Endometrial microvascular endothelial cells (primary cell): Measurements from ENCODE around the gene SKIC2. TPM values are rescaled to one million over a fixed set of nuclear protein-coding genes. Genes with fewer than 3 reads are reported as not detected.
"Not testable (repeated sequence)": the region's sequence is repeated elsewhere in the genome, so short reads cannot be mapped to it uniquely, and the experiment has no call there.

Experiments
- in situ Hi-C: cut with HindIII; loops from 2 replicates; pipeline ENCODE4 v1.10.0; 2017; ENCODE audit warnings: low sequenced_read_pairs, low pct_unique_long_range_greater_than_20kb; ENCODE audit errors: inconsistent ontology term
- total RNA-seq: library from RNA; depleted of rRNA; stranded (reverse); fragments of >200 nt; gene quantifications from one replicate; pipeline ENCODE4 v1.2.3, GENCODE V29; 2015; ENCODE audit errors: inconsistent ontology term

The SKIC2 gene
- total RNA-seq, 1 donor from 2014 or later = 78.6 TPM

- in situ Hi-C loops = no loop called here
Measured at GRCh38 chr6:31966506-31966905, 7.5 kb downstream of the SKIC2 start.

DNA sequence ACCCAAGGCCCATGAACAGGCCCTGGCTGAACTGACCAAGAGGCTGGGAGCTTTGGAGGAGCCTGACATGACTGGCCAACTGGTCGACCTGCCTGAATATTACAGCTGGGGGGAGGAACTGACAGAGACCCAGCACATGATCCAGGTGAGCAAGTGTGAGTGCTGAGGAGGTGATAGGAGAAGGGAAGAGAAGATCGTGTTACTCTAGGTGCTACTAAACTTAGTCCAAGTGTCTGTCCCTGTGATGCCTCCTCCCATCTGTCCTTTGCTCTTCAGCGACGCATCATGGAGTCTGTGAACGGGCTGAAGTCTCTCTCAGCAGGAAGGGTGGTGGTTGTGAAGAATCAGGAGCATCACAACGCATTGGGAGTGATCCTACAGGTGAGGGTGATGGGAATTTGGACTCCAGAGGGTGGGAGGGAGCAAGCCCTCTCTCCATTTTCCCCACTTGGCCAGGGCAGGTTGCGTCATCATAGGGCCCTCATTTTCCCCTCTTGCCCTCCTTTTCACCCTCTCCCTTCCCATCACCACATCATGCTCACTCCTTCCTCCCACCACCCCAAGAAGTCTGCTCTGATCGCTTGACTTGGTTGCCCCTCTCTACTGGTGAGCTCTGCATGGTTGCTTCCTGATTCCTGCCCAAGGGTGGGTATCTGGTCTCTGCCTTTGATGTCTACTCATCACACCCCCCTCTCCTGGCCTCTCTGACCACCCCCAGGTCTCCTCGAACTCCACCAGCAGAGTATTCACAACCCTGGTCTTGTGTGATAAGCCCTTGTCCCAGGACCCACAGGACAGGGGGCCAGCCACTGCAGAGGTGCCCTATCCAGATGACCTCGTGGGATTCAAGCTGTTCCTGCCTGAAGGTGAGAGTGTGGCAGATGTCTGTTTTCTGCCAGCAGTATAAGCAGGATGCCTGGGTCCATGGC lies 8.3 kb downstream of the SKIC2 start:
- in situ Hi-C loops = no loop called here

DNA sequence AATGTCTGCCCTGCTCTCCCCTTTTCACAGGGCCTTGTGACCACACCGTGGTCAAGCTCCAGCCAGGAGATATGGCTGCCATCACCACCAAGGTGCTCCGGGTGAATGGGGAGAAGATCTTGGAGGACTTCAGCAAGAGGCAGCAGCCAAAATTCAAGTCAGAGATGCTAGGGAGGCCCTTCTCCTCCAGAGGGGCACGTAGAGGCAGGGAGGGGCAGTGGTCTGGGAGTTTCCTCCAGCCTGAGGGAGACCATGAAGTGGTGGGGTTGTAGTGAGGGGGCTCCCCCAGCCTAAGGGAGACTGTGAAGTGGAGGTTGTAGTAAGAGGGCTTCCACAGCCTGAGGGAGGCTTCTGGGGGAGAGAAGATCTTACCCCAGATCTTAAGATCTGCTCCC lies 8.9 kb downstream of the SKIC2 start:
- in situ Hi-C loops = no loop called here

DNA sequence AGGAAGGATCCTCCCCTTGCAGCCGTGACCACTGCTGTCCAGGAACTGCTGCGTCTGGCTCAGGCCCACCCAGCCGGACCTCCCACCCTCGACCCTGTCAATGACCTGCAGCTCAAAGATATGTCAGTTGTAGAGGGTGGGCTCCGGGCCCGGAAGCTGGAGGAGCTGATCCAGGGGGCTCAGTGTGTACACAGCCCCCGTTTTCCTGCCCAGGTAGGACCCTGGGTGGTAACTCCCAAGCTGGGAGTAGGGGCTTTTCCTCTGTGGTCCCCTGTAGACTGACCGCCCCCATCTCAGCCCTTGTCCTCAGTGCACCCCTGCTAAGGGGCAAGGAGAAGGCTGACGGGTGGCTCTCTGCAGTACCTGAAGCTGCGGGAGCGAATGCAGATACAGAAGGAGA lies 9.4 kb downstream of the SKIC2 start:
- in situ Hi-C loops = no loop called here

GRCh38 chr6:31968791-31969711 lies 10.1 kb downstream of the SKIC2 start:
- in situ Hi-C loops = no loop called here

DNA sequence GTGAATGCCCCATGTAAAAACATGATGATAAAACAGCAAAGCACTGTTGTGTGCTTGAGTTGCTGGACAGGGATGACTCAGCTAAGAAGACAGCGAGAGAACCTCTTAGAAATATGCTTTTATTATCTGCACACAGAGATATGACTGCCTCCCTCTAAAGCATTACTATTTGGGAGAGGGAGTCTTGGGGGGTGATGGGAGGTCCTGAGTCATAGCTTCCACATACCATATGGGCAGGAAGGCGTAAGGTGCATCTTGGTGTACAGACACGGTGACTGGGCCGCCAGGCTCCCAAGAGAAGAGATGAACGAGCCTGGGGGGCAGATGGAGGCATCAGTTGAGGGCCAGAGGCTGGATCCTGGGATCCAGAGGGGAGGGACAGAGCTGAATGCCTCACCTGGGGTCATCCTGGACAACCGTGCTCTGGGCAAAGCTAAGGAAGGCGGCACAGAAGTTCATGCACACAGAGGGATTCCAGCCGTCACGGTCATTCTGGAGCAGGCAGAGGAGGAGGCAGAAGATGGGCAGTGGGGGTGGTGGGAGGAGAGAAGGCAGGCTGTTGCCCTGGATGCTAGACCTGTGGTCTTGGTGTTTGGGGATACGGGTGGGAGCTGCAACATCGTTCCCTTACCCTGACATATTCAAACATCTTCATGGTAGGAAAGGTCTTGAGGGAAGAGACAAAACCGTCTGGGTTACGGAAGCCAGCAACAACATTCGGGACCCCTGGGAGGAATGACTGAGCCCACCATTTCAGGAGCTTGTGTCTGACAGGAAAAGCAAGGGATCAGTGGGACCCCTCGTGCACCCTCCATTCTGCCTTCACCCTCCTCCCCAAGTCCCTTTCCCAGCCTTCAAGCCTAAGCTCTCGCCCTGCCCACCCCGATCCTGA lies 11.0 kb downstream of the SKIC2 start:
- in situ Hi-C loops = no loop called here

- in situ Hi-C loops = no loop called here
Measured at GRCh38 chr6:31970604-31971271, 11.8 kb downstream of the SKIC2 start.

DNA sequence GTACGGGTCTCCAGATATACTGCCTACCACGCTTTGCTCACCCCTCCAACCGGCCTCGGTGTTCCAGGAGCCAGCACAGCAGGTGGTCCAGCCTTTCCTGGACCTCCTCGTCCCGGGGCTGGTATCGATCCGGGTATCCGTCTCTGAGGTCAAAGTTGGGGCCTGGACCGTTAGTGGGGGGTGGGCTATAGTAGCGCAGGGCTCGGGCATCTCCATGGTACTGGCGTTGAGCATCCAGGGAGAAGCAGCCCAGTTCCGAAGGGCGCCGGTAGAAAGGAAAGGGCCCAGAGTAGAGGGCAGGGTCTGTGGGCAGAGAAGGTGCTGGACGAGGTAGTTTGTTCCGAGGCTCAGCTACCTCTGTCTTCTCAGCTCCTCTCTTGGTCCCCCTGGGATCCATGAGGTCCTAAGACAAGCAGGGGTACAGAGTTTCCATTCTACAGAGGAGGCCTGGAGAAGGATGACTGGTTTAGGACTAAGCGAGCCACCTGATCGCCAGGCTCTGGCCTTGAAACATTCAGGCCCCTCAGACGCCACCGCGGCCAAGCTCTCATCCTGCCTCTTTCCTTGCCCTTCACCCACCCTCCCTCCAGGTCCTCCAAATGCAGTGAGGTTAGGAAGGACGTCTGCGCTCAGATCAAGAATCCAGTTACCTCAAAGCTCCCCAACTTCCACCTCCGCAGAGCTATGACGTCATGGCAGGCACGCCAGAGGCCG lies 12.5 kb downstream of the SKIC2 start:
- in situ Hi-C loops = no loop called here

- in situ Hi-C loops = no loop called here
Measured at GRCh38 chr6:31971993-31972708, 13.2 kb downstream of the SKIC2 start, which contains the start of gene DXO. DXO (minus strand) TSS chr6:31972138; CDS start chr6:31971675, 463 bp downstream.

DNA sequence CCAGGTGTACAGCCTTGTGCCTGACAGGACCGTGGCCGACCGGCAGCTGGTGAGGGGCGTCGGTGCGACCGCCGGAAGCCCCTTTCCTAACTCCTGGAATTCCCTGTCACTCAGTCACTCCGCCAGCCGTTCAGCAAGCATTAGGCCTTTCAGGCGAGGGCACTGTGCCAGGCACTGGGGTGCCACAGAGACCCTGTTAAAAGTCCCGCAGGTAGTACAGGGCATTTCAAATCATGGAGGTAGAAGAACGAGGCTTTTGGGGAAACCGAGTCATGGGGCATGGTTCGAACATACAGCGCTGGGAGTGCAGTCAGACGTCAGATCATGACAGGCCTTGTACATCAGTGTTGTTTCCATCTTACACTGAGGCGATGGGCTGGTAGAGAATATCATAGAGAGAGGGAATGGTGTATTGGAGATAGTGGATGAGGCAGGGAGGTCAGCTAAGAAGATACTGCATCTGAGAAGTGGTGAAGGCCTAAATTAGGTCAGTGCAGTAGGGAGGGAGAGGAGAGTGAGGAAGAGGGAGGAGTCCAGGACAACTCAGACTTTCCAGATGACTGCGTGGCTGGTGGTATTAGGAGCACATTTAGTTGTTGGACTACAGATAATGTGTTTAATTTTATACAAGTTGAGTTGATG lies 13.9 kb downstream of the SKIC2 start:
- in situ Hi-C loops = no loop called here

GRCh38 chr6:31976065-31976464 lies 17.1 kb downstream of the SKIC2 start:
- in situ Hi-C loops = not testable (repeated sequence)

DNA sequence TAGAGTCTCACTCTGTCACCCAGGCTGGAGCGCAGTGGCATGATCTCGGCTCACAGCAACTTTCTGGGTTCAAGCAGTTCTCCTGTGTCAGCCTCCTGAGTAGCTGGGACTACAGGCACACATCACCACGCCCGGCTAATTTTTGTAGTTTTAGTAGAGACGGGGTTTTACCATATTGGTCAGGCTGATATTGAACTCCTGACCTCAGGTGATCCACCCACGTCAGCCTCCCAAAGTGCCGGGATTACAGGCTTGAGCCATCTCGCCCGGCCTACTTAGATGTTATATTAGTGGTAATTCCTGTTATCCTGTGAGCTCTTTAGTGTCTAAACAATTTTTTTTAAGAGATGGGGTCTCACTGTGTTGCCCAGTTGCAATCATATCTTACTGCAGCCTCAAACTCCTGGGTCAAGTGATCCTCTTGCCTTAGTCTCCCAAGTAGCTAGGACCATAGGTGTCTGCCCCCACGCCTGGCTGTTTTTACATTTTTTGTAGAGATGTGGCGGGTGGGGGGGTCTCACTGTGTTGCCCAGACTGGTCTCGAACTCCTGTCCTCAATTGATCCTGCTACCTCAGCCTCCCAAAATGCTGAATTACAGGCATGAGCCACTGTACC lies 18.9 kb downstream of the SKIC2 start:
- in situ Hi-C loops = no loop called here

DNA sequence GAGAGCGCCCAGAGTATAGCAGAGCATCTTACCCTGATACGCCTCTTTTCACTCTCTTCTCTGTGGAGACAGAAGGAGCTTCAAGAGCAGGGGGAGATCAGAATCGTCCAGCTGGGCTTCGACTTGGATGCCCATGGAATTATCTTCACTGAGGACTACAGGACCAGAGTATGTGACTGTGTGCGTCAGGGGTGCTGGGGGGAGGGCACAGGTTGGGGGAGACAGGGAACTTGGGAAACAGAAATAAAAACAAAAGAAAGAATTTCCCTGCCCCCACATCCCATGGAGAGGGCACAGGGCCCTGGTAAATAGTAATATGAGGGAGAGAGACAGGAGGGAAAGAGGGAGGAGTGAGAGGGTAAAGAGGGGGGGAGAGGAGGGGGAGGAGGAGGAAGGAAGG lies 19.9 kb downstream of the SKIC2 start:
- in situ Hi-C loops = no loop called here

DNA sequence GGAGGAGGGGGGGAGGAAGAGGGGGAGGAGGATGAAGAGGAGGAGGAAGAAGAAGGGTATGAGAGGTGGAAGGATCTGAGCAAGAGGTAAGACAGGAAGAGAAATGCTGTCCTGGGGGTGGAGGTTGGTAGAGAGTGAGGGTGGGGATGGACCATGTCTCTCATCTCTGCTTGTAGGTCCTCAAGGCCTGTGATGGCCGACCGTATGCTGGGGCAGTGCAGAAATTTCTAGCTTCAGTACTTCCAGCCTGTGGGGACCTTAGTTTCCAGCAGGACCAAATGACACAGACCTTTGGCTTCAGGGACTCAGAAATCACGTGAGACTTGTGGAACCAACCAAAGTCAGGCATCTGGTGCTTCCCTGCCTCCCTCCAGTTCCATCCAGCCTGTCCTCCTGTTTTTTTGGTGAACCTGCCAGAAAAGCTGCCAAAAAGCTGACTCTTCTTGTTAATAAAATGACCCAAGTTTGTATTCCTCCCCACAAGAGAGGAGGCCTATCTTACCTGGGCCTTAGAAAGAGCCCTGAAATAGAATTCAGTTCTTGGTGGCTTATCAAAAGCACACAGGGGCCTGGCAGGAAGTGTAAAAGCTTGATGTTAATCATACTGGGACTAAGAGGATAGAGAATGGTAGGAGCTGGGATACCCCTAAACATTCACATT lies 20.4 kb downstream of the SKIC2 start:
- in situ Hi-C loops = no loop called here

GRCh38 chr6:31980195-31980876 lies 21.4 kb downstream of the SKIC2 start:
- in situ Hi-C loops = not testable (repeated sequence)
